ENCODE measurements around the gene ANKDD1B. TPM values are rescaled to one million over a fixed set of nuclear protein-coding genes. Genes with fewer than 3 reads are reported as not detected.
A peak's percentile ranks its signal among the peaks of the same experiment; 100 is the strongest.

Gene ANKDD1B
- total RNA-seq (2021; ENCODE audit: unreplicated experiment) (0.84 TPM), Bru-seq, nascent RNA (percentile 45 among the genes with signal in this experiment), BruChase-seq, experiment 1, labeled RNA remaining after a 6-hour chase (percentile 63 among the genes with signal in this experiment), BruChase-seq, experiment 2, labeled RNA remaining after a 2-hour chase (percentile 58 among the genes with signal in this experiment)
- 0.10 and 0.18 TPM in 2 replicates for polyA plus RNA-seq (2012)
- long read RNA-seq: 0 reads

DNA sequence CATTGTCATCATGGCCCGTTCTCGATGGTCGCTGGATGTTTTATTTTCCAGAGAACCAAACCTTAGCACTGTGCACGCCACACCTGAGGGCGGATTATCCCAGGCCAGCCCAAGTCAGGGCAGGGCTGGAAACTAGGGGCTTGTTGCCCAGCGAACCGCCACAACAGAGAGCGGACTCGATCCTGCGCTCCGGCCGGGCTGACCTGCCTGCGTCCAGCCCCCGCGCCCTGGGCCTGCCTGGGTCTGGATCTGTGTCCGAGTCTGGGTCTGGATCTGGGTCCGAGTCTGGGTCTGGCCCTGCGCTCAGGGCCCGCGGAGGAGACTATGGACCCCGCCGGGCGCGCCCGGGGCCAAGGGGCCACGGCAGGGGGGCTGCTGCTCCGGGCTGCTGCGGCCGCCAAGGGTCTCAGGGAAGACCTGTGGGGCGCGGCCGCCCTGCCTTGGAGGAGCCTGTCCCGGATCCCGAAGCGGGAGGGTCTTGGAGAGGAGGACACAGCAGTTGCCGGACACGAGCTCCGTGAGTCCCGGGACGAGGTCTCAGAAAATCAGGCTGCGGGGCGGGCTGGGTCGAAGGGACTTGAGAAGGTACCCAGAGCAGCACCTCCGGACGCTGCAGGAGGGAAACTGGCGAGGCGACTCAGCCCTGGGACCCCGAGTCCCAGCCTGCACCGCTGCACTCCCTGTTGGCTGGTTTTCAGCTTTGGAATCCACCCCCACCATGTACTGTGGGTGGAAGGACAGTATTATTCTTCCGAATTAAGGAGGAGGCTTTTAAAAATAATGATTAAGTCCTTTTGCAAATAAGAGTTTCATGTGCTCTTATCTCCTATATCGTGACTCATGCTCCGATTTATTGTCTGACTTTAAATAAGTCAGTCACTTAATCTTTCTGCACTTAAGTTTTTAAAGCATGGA lies at the start of gene ANKDD1B:
ANKDD1B (plus strand) TSS at position 143 of the 915 bp plus-strand sequence; CDS start at position 325, 182 bp downstream.
- BruUV-seq (replicated peaks): no TSS peak
- no peak for DNase-seq (ENCODE audit: low read depth, low spot score)
- Histone ChIP-seq H3K9me2 (ENCODE audit: insufficient read depth) (no peaks in the 10 kb centered on the region), H3K79me2 (ENCODE audit: insufficient read depth, low read length) (no peaks in the 10 kb centered on the region), H3K4me3 (replicated peaks in 1 of 2; ENCODE audit: low read depth in 1 of 2, low read length in 2 of 2) (no peak within 1 kb of the TSS), H3K27ac (ENCODE audit: low read depth, low read length) (no peak within 1 kb of the TSS), H4K20me1 (ENCODE audit: insufficient read depth) (no peaks in the 10 kb centered on the region), H3K9ac (ENCODE audit: low read length) (no peak within 1 kb of the TSS), H2AFZ (ENCODE audit: low read depth, low read length, poor library complexity, severe bottlenecking) (no peak within 1 kb of the TSS), H3K4me2 (ENCODE audit: low read length) (no peak within 1 kb of the TSS), H3K27me3 (ENCODE audit: insufficient read depth, low read length) (no peaks in the 10 kb centered on the region), H3K4me1 (ENCODE audit: control insufficient read depth in 1 of 2, insufficient read depth in 2 of 2, low read length in 2 of 2) (no peaks in the 10 kb centered on the region), H3K36me3 (ENCODE audit: control insufficient read depth in 1 of 2, insufficient read depth in 2 of 2, low read length in 2 of 2) (no peaks in the 10 kb centered on the region), H3K9me3 (ENCODE audit: control insufficient read depth in 1 of 2, insufficient read depth in 1 of 2, low read depth in 1 of 2, low read length in 2 of 2) (no peaks in the 10 kb centered on the region)
- no peak for TF ChIP-seq FOSL1 (IDR thresholded peaks at IDR 0.05; ENCODE audit: low read depth)
- no peak for TF ChIP-seq EZH2 (IDR thresholded peaks at IDR 0.05)
- no peak for TF ChIP-seq JUND (IDR thresholded peaks at IDR 0.05)
- TF ChIP-seq TCF7L2 (IDR thresholded peaks at IDR 0.05; ENCODE audit: borderline replicate concordance, extremely low read depth, insufficient read depth, insufficient read length): no peak
- TF ChIP-seq ZNF274 (IDR thresholded peaks at IDR 0.05; ENCODE audit: low read depth, low read length): no peak
- no peak for TF ChIP-seq CBX3 (IDR thresholded peaks at IDR 0.05; ENCODE audit: low read depth)
- TF ChIP-seq, protein P1, sequence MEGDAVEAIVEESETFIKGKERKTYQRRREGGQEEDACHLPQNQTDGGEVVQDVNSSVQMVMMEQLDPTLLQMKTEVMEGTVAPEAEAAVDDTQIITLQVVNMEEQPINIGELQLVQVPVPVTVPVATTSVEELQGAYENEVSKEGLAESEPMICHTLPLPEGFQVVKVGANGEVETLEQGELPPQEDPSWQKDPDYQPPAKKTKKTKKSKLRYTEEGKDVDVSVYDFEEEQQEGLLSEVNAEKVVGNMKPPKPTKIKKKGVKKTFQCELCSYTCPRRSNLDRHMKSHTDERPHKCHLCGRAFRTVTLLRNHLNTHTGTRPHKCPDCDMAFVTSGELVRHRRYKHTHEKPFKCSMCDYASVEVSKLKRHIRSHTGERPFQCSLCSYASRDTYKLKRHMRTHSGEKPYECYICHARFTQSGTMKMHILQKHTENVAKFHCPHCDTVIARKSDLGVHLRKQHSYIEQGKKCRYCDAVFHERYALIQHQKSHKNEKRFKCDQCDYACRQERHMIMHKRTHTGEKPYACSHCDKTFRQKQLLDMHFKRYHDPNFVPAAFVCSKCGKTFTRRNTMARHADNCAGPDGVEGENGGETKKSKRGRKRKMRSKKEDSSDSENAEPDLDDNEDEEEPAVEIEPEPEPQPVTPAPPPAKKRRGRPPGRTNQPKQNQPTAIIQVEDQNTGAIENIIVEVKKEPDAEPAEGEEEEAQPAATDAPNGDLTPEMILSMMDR (IDR thresholded peaks at IDR 0.05 in 2 of 3, conservative IDR thresholded peaks at IDR 0.05 in 1 of 3; ENCODE audit: borderline replicate concordance in 1 of 3, insufficient read depth in 1 of 3, low read depth in 2 of 3, low read length in 2 of 3): no peak
- no peak for TF ChIP-seq RAD21 (IDR thresholded peaks at IDR 0.05; ENCODE audit: low read depth)
- no peak for TF ChIP-seq EGR1 (IDR thresholded peaks at IDR 0.05; ENCODE audit: low read depth)
- TF ChIP-seq POLR2A (IDR thresholded peaks at IDR 0.05; ENCODE audit: borderline replicate concordance, extremely low read depth, insufficient read depth, insufficient read length): no peak
- TF ChIP-seq ZFX (IDR thresholded peaks at IDR 0.05): no peak
- TF ChIP-seq EZH2phosphoT487 (IDR thresholded peaks at IDR 0.05; ENCODE audit: borderline replicate concordance): no peak
- no peak for TF ChIP-seq YY1 (IDR thresholded peaks at IDR 0.05; ENCODE audit: extremely low read depth, insufficient replicate concordance, low read depth, low read length)
- no peak for TF ChIP-seq POLR2AphosphoS5 (IDR thresholded peaks at IDR 0.05; ENCODE audit: low read depth, low read length)
- ChIA-PET CTCF (no interaction called here), POLR2A (no interaction called here), RAD21 (ENCODE audit: low non-redundant PET in 1 of 2, low total read pairs in 2 of 2, uncharacterized antibody in 2 of 2, unreplicated experiment in 2 of 2) (no interaction called here)
- intact Hi-C loops (cut with micrococcal nuclease): no loop called here
- ATAC-seq: no peak

Data from HCT116 (cell line).